Fibroblast of lung (primary cell): Measurements from ENCODE around the gene TIGD4. TPM values are rescaled to one million over a fixed set of nuclear protein-coding genes. Genes with fewer than 3 reads are reported as not detected.

Experiments
- DNase-seq, 2 donors: peaks; one replicate each; pipeline versions ENCODE4 v3.0.0 to v3.0.0-alpha.2; 2010; ENCODE audit warnings: low read depth in 2 of 2
- H2AFZ ChIP-seq: 2 replicates; pipeline ENCODE4 v1.5.1; 2012; ENCODE audit warnings: low read length, control low read depth, inconsistent platforms
- H3K27ac ChIP-seq: 2 replicates; pipeline ENCODE4 v1.5.1; 2011; ENCODE audit warnings: low read length, control low read depth; ENCODE audit not compliant: insufficient read depth
- H3K27me3 ChIP-seq: 2 replicates; pipeline ENCODE4 v1.5.1; 2011; ENCODE audit warnings: mild to moderate bottlenecking, low read length; ENCODE audit not compliant: control insufficient read depth, insufficient read depth
- H3K36me3 ChIP-seq: 2 replicates; pipeline ENCODE4 v1.5.1; 2011; ENCODE audit warnings: low read length; ENCODE audit not compliant: control insufficient read depth, insufficient read depth
- H3K4me1 ChIP-seq: 2 replicates; pipeline ENCODE4 v1.5.1; 2011; ENCODE audit warnings: low read length; ENCODE audit not compliant: control insufficient read depth, insufficient read depth; ENCODE audit errors: extremely low read depth
- H3K4me2 ChIP-seq: 2 replicates; pipeline ENCODE4 v1.5.1; 2011; ENCODE audit warnings: low read length, control low read depth; ENCODE audit not compliant: insufficient read depth; ENCODE audit errors: extremely low read depth
- H3K4me3 ChIP-seq, 4 experiments: fragments of 200-600 bp in 1 of 4; sonication (generic) in 1 of 4; replicated peaks in 1 of 4; 2 replicates each; pipeline ENCODE4 v1.5.1; 2011 to 2016; ENCODE audit warnings: low read length in 4 of 4, low read depth in 3 of 4, mild to moderate bottlenecking in 3 of 4, control low read depth in 2 of 4, inconsistent platforms in 1 of 4, mixed read lengths in 1 of 4; ENCODE audit not compliant: insufficient read depth in 1 of 4; ENCODE audit errors: control extremely low read depth in 1 of 4
- H3K79me2 ChIP-seq: 2 replicates; pipeline ENCODE4 v1.5.1; 2012; ENCODE audit warnings: mild to moderate bottlenecking, low read length, inconsistent platforms; ENCODE audit not compliant: control insufficient read depth, insufficient read depth
- H3K9ac ChIP-seq: 2 replicates; pipeline ENCODE4 v1.5.1; 2011; ENCODE audit warnings: mild to moderate bottlenecking, low read length, control low read depth; ENCODE audit not compliant: insufficient read depth
- H3K9me3 ChIP-seq: 2 replicates; pipeline ENCODE4 v1.5.1; 2012; ENCODE audit warnings: low read depth, low read length; ENCODE audit not compliant: control insufficient read depth, insufficient read depth
- H4K20me1 ChIP-seq: 2 replicates; pipeline ENCODE4 v1.5.1; 2011; ENCODE audit warnings: low read length; ENCODE audit not compliant: control insufficient read depth, insufficient read depth; ENCODE audit errors: extremely low read depth
- CTCF ChIP-seq, 2 donors: IDR thresholded peaks in 1 of 2; conservative IDR thresholded peaks in 1 of 2; 1 replicate in 1 of 2; 2 replicates in 1 of 2; pipeline ENCODE4 v1.5.1; 2011 to 2012; ENCODE audit warnings: low read length in 2 of 2, control low read depth in 1 of 2, inconsistent platforms in 1 of 2, low read depth in 1 of 2, mild to moderate bottlenecking in 1 of 2
- EZH2 ChIP-seq: IDR thresholded peaks from 2 replicates; pipeline ENCODE4 v1.5.1; 2012; ENCODE audit warnings: low read length, control low read depth, mild to moderate bottlenecking; ENCODE audit errors: missing control alignments
- polyA plus RNA-seq, 2 donors: library from polyadenylated mRNA; depleted of rRNA in 1 of 2; stranded (reverse) in 1 of 2; unstranded in 1 of 2; fragments of >200 nt; gene quantifications; 2 replicates each; pipeline ENCODE4 v1.2.1, GENCODE V29; 2011 to 2012; ENCODE audit warnings: missing spikeins in 1 of 2
- total RNA-seq: library from RNA; depleted of rRNA; stranded (reverse); fragments of >200 nt; gene quantifications from 2 replicates; pipeline ENCODE4 v1.2.1, GENCODE V29; 2014

TIGD4 gene
- total and polyA plus RNA-seq, 2 donors (not counting 1 experiment from before 2014, with no cell fraction given), result under 0.01 to 0.08 TPM

- no peak for TF ChIP-seq EZH2
- no peak for TF ChIP-seq CTCF (conservative IDR thresholded peaks at IDR 0.05 in 1 of 2, IDR thresholded peaks at IDR 0.05 in 1 of 2; ENCODE audit: low read depth in 1 of 2, low read length in 2 of 2)
- no peak overlapping the region for H3K27ac ChIP-seq
- H3K36me3 ChIP-seq, result no peaks in the 10 kb centered on the region
Observed at GRCh38 chr4:152824561-152824960, 45.0 kb upstream of the TIGD4 start.

GRCh38 chr4:152822323-152822722 lies 42.8 kb upstream of the TIGD4 start:
- no peak for DNase-seq
- Histone ChIP-seq H3K4me1 (no peaks in the 10 kb centered on the region), H3K36me3 (peaks cover 1% of the 10 kb centered on the region), H3K79me2 (no peaks in the 10 kb centered on the region), H3K4me3 (no peak overlapping the region), H3K27me3 (no peaks in the 10 kb centered on the region), H3K4me2 (no peak overlapping the region), H3K9me3 (no peaks in the 10 kb centered on the region), H3K27ac (no peak overlapping the region), H4K20me1 (no peaks in the 10 kb centered on the region), H3K9ac (no peak overlapping the region), H2AFZ (no peak overlapping the region)
- no peak for TF ChIP-seq CTCF (conservative IDR thresholded peaks at IDR 0.05 in 1 of 2, IDR thresholded peaks at IDR 0.05 in 1 of 2; ENCODE audit: low read depth in 1 of 2, low read length in 2 of 2)
- no peak for TF ChIP-seq EZH2

More at GRCh38 chr4:152824561-152824960, 45.0 kb upstream of the TIGD4 start:
- Histone ChIP-seq H3K9ac (no peak overlapping the region), H3K79me2 (no peaks in the 10 kb centered on the region), H2AFZ (no peak overlapping the region), H4K20me1 (no peaks in the 10 kb centered on the region), H3K9me3 (no peaks in the 10 kb centered on the region), H3K4me3 (no peak overlapping the region), H3K27me3 (no peaks in the 10 kb centered on the region), H3K4me1 (no peaks in the 10 kb centered on the region), H3K4me2 (no peak overlapping the region)
- no peak for DNase-seq

GRCh38 chr4:152820073-152820472 lies 40.5 kb upstream of the TIGD4 start:
- Histone ChIP-seq H3K27me3 (no peaks in the 10 kb centered on the region), H3K36me3 (peaks cover 1% of the 10 kb centered on the region)
- TF ChIP-seq EZH2 (no peak), CTCF (conservative IDR thresholded peaks at IDR 0.05 in 1 of 2, IDR thresholded peaks at IDR 0.05 in 1 of 2; ENCODE audit: low read depth in 1 of 2, low read length in 2 of 2) (no peak)

More at GRCh38 chr4:152820073-152820472, 40.5 kb upstream of the TIGD4 start:
- no peak for DNase-seq
- Histone ChIP-seq H3K4me1 (no peaks in the 10 kb centered on the region), H3K9ac (no peak overlapping the region), H2AFZ (no peak overlapping the region), H3K79me2 (no peaks in the 10 kb centered on the region), H4K20me1 (no peaks in the 10 kb centered on the region), H3K4me3 (no peak overlapping the region), H3K27ac (no peak overlapping the region), H3K4me2 (no peak overlapping the region), H3K9me3 (no peaks in the 10 kb centered on the region)
